ENCODE results near the gene TJP3.
A peak's percentile ranks its signal among the peaks of the same experiment; 100 is the strongest.

Gene TJP3

GRCh38 chr19:3788996-3789778 lies 81.0 kb downstream of the TJP3 start:
- no peak for DNase-seq

GRCh38 chr19:3790209-3790734 lies 82.1 kb downstream of the TJP3 start:
- DNase-seq = no peak

GRCh38 chr19:3790941-3791340 lies 82.8 kb downstream of the TJP3 start:
- no peak for DNase-seq

- DNase-seq = no peak
Observed at GRCh38 chr19:3792114-3792513, 83.9 kb downstream of the TJP3 start.

GRCh38 chr19:3793799-3794198 lies 85.6 kb downstream of the TJP3 start:
- no peak for DNase-seq

GRCh38 chr19:3796358-3796757 lies 88.2 kb downstream of the TJP3 start:
- no peak for DNase-seq

GRCh38 chr19:3798137-3798536 lies 90.0 kb downstream of the TJP3 start:
- peak; percentile 25 for DNase-seq

Measured in activated effector memory CD4-positive, alpha-beta T cell treated with Interleukin-2 at 50 U/mL for 16 hours (primary cell).